NCI-H2081 (cell line): ENCODE data around the gene PSMB11.

ENCODE experiments used
- DNase-seq, 2 experiments: peaks; one replicate each; lab custom pipeline; 2025; lab: John Stamatoyannopoulos, UW

Gene PSMB11

DNA sequence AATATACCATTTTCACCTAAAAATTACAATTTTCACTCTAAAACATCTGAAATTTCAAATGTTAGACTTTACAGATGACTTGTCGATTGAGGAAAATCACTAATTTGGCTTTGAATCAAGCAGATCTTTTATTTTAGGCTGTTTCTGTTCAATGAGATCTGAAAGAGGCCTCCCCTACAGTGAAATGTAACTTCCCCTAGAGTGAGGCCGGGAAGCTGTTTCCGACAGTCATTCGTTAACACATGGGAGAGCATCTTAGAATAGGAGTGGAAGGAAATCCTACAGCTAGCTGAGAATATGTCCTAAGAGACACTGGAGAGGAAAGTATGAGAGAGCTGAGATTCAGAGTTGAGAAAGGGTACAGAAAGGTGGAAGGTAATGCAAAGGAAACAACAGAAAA is 26.4 kb upstream of the PSMB11 start:
- DNase-seq = no peak

DNA sequence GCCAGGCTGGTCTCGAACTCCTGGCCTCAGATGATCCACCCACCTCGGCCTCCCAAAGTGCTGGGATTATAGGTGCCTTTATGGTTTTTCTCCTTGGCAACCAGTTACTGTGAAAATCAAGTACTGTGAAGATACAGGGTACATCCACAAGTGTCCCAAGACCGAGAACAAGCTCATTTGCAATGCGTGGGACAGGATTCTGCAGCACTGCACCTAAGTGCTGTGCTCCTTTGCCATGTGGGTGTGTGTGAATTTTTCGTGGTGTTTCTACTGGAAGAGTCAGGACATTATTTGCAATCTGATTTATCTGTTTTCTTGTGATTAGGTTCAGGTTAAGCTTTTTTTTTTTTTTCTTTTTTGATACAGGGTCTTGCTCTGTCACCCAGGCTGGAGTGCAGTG is 24.9 kb upstream of the PSMB11 start:
- no peak for DNase-seq

DNA sequence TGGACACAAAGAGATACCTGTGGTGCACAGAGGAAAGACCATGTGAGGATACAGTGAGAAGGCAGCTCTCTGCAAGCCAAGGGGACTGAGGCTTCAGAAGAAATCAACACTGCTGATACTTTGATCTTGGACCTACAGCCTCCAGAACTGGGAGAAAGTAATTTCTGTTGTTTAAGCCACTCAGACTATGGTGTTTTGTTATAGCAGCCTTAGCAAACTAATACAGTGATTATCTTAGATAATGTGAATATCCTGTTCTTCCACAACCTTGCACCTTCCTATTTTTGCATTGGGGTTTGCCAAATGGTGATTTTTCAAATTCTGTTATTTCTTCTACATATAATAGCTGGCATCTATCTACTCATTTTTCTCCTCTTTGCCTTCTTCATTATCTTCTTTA is 23.9 kb upstream of the PSMB11 start:
- no peak for DNase-seq

DNA sequence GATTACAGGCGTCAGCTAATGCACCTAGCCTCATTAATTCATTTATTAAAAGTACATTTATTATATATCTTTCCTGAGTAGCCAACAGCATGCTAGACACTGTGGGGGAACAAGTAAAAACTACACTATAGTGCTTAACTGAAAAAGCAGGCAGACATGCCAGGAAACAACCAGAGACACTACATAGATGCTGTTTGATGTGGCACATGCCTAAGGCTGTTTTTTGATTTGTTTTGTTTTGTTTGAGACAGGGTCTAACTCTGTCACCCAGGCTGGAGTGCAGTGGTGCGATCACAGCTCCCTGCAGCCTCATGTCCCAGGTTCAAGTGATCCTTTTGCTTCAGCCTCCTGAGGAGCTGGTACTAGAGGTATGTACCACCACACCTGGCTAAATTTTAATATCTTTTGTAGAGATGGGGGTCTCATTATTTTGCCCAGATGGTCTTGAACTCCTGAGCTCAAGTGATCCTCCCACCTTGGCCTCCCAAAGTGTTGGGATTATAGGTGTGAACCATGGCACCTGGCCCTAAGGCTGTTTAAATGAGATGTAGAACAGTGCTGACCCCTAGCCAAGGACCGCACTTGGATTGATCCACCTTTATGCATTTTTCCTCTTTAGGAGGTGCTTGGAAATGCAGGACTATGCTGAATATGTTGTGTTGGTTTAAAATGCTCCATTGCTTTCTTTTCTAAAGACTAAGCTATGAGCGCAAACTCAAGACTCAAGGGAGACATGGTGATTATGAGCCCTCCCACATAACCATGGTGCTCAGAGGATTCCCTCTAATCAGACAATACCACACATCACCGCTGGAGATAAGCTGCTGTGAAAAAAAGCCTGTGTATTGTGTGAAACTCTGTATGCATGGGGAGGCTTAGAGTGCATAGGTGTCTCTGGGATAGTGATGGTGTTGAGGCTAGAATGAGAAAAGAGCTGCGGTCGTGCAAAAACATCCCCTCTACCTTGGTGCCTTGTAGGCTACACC is 21.6 kb upstream of the PSMB11 start:
- DNase-seq = no peak

DNA sequence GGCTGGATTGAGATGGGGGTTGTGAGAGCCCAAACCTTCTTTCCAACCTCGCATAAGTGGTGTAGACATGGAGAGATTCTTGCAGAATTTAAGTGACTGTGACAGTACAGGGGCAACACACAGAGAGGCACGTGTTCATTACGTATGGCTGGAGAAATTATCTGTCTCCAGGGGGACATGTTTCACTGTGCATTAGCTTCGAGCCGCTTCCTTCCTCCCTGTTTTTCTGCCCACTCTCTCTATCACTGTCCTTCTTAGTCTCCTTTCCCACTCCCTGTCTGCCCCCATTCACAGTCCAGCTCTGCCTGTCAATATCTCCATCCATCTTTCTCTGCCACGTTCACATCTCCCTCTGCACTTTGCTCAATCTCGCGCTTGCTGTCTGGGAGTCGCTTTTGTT is 20.6 kb upstream of the PSMB11 start:
- no peak for DNase-seq

DNA sequence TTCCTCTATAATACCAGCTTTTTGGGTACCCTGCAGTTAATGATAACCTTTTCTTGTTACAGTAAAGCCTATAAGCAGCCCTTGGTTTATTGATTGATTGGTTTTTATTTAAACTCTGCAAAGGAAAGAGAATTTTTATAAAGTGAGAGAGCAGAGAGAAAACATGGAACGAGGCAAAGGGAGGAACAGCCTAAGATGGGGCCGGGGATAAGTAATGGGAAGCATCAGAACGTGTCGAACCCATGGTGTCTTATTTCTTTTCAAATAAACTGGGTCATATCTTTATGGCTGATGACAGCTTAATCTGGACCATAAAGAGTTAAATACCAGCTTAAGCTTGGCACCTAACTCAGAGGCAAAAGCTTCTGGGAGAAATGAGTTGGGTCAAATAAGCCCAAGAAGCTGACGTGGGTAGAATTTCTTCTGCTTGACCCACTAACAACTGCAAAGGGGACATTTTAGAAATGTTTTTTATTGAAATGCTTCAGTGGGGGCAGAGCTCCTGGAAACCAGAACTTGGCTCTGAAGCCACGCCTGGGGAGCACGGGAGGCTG is 20.0 kb upstream of the PSMB11 start:
- no peak for DNase-seq

DNA sequence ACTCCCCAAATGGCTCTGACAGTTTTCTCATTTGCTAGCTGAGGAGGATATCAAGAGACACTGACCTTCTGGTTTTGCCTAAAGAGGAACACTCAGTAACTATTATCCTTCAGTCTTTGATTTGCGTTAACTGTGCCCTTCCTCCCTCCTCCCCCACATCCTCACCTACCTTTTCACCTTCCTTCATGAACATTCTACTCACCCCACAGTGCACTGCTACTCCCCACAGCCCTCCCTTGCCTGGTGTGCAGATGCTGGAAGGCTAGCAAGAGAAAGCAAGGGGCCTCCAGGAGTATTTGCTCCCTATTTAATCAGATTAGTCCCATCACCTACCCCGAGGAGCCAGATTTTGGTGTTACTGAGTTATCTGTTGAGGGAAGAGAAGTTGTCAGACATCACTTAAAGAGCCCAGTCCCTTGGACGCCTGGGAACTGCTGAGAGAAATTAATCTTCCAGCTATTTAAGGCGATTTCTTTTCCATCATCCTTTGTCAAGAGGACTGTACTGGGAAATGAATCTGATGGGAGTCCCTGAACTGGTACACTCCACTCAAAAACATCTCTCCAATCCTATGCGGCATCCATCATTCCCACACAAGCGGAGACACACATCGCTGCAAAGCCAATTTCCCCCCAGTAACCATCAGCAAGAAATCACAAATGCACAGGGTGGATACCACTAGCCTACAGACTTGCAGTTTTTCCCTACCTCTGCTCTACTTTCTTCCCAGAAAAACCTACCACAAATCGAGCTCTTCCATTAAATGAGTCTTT is 18.8 kb upstream of the PSMB11 start:
- no peak for DNase-seq

DNA sequence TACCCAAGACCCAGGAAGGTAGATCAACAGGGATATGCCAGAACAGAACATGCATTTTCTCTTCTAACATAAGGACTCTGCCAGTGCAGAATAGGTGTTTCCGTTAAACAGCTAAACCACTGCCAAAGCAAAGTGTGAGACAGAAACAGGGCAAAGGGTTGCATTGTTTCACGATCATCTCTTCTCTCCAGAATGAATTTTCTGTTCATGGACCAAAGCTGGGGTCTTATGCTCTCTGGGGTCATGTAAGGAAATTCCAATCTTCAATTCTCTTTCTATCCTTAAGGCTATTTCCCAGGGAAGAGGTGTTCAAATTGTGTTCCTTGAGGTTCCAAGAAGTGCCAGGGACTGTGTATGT is 18.2 kb upstream of the PSMB11 start:
- DNase-seq = no peak

DNA sequence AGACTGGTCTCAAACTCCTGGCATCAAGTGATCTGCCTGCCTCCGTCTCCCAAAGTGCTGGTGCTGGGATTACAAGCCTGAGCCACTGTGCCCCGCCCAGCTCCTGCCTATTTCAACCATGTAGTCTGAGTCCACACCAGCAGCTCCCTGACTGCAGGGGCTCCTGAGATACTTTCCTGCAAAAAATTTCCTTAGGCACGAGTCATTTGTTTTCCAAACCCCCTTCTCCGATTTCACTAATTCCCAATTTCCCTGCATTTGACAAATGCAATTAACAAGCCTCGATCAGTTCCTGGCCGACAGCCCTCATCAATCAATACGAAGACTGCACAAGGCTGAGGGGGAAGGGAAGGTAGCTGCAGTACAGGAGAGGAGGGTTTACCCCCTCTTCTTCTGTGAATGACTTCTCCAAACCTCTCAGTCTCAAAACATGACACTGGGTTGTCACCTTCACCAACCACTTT is 17.4 kb upstream of the PSMB11 start:
- DNase-seq = no peak

DNA sequence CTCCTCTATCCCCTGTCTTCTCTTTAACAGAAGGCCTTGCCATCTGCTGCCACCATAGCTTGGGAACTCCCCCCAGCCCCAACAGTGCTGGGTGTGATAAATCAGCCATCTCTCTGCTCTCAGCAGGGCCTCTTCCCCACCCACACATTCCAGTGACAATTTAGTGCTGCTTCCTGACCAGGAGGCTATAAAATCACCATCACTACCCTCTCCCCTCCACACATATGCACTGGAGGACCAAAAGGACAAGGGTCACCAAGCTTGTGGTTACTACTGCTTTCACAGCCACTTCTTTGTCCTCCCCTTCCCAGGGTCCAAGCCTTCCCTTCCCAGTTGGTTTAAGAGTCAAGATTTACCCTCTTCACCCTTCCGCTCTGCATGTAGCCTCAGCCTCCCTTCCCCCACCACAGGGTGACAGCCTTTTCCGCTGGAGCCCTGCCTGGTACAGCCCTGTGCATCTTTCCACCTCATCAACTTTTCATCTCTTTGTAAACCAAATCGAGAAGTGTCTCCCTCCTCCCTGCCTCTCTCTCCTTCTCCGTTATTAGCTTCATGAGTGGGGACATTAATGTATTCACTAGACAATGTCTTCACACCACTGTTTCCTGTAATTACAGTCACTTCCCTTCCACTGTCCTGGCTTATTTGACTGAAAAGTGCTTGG is 16.7 kb upstream of the PSMB11 start:
- no peak for DNase-seq

DNA sequence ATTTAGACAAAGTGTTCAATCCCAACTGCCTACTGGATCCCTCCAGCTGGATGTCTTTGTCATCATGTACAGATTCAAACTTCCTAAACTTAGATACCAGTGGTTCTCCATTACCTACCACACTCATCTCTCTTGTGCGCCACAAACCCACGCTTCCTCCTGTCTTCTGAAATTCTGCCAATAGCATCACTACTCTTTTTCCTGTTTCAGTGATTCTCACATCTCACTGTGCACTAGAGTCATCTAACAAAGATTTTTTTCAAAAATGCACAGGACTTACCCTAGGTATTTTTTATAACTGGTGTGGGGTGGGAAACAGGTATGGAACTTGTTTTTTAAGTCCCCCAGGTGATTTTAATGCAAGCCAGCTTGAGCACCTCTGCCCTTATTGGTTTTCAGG is 13.2 kb upstream of the PSMB11 start:
- DNase-seq = no peak

DNA sequence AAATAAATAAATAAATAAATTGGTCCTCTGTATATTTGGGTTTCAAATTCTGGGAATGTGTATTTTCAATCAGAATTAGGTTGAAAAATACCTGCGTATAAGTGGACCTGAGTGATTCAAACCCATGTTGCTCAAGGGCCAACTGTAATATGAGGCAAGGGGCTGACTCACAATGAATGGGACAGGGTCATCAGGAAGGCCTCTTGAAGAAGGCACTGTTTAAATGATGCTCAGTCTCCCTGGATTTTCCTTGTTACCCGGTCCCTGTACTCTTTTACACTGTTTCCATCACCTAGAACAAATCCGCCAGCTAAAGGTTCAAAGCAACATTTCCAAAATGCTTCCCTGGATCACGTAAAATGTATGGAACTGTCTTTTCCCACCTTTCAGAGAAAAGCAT is 11.1 kb upstream of the PSMB11 start:
- DNase-seq = no peak

DNA sequence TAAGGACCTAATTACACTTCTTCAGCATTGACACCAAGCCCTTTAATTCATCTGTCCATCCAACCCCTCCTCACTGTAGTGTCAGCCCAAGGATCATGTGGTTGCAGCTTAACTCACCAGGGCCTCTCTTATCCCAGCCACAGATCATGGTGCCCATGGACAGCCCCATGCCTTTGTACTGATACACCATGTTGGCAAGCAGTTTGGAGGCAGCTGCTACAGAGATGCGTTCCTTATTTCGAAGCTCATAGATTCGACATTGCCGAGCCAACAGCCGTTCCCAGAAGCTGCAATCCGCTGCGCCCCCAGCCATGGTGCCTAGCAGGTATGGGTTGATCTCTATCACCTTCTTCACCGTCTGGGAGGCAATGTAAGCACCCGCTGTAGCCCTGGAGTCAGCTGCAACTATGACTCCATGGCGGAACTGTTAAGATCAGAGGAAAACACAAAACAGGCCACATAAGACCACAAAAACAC is 8.7 kb upstream of the PSMB11 start:
- no peak for DNase-seq

DNA sequence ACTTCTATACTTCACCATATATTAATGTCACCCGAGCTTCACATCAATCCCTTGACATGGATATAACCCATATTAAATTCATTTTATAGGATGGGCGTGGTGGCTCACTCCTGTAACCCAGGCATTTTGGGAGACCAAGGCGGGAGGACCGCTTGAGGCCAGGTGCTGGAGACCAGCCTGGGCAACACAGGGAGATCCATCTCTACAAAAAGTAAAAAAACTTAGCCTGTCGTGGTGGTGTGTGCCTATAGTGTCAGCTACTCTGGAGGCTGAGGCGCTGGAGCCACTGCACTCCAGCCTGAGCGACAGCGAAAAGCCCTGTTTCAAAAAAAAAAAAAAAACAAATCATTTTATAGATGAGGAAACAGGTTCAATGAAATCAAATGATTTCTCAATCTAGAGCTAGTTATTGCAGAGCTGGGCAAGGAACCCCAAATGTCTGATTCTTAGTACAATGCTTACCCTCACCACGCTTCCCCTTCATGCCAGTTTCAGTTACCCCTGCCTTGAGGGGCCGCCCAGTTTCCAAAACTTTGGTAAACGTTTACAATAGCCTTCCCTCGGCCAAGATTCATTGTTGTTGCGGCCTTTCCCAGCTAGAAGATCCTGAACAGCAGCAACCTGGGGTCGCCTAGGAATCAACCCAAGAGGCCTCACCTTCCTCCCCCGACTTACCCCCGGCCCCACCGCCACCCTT is 8.1 kb upstream of the PSMB11 start:
- no peak for DNase-seq

DNA sequence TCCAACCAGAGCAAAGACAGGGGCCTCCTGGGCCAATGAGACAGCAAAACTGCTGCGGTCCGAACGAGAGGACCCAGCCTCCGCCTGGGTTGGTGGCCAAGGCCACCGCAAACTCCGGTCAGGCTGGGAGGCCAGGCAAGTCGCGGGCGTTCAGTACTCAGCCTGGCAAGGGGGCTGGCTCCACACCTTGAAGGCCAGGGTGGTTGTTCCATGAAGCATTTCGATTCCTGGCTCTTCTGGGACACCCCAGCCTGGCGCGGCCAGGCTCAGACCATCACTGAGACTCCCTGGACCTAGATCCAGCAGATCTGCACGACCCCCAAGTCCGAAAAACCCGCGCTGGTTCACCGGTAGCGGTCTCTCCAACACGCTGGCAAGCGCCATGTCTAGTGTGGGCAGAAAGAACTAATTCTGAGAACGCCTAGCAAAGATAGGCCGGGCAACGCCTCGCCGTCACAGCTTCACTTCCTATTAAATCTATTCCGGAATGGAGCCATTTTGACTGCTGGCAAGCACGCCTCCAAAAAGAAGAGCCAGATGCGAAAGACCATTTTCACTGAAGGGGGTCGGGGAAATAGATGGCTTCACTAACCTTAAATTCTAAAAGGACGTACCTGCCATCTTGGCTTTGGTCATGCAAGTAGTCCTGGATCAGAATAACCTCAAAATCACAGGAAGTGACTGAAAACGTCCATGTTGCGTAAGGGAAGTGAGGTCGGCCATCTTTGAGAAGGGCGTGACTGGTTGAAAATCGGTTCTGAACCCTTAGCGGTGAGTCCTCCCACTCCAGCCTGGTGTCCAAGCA is 7.3 kb upstream of the PSMB11 start, which contains the start of gene PSMB5:
PSMB5 (minus strand) TSS at position 403 of the 805 bp plus-strand sequence; CDS start at position 384, 19 bp downstream.
- no peak for DNase-seq

DNA sequence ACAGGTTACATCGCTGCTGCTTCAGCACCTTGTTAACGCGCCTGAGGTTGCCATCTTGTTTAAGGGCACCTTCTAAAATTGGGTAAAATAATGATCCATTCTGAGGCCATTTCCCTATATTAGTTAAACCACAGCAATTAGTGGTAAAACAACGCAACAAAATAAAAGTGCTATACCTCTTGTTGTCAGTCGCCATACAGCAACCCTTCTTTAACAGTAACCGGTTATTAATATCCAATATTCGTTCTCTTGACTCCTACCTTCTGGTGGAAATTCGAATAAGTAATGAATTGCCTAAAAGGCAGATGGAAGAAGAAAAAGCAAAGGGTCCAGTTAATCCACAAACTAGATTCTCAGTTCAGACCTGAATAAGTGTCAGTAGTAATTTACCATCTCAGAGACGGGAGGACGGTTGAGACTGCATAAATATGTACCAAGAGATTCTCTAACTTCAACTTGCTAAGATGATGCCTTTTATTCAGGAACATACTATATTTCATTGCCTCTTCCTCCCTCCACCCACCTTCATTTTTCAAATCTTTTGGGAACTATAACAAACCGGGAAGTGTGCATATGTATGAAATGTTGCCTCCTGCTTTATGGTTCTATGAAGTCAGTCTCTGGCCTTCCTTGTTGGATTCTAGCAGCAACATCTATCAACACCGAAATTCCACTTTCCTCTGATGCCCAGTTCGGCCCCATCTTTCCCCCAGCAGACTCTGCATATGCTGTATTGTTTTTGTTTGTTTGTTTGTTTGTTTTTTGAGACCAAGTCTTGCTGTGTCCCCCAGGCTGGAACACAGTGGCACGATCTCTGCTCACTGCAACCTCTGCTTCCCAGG is 6.5 kb upstream of the PSMB11 start:
- DNase-seq = no peak

DNA sequence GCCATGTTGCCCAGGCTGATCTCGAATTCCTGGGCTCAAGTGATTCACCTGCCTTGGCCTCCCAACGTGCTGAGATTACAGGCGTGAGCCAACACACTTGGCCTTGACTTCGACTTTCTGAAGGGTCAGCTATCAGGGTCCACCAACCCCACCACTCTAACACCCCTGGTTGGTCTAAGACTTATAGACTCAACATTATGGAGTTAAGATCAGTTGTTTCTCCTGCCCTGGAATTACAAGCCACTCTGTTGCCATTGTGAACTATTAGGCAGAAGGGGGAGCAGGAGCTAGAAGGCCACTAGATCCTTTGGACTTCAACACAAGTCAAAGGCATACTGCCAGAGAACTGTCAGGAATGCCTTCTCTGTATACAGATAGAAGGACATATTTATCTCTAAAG is 1.9 kb upstream of the PSMB11 start:
- no peak for DNase-seq

DNA sequence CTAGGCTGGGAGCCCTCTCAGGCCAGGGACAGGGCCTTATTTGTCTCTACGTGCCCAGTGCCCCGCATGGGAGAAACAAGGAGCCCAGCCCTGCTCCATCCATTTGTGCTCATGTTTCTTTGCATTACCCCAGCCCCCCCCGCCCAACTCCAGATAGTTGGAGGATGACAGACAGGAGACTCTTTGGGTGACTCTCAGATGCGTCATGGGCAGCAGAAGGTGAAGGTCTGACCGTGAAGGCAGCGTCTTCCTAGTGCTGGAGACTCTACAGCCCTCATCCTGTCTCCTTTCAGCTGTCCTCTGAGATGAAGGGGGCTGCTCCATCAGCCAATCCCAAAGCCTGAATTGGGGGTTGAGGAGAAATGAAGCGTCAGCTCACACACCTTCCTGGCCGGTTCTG is 283 bp upstream of the PSMB11 start:
- no peak for DNase-seq

DNA sequence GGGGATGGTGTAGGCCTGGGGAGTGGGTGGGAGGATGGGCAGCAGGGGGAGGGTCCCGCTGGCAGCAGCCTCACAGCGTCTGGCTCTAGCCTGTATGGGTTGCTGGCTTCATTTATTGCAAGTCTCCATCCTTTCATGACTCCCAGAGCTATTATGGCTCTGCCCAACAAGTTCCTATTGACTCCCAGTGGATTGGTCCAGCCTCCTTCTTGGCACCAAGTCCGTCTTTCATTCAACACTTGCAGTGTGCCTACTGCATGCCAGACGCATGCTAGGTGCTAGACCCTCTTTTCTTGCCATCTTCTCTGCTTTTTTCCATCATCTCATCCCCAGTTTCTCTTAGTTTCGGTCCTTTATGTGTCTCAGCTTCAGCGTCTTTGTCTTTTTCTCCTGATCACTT is 1.1 kb downstream of the PSMB11 start:
- DNase-seq = no peak

DNA sequence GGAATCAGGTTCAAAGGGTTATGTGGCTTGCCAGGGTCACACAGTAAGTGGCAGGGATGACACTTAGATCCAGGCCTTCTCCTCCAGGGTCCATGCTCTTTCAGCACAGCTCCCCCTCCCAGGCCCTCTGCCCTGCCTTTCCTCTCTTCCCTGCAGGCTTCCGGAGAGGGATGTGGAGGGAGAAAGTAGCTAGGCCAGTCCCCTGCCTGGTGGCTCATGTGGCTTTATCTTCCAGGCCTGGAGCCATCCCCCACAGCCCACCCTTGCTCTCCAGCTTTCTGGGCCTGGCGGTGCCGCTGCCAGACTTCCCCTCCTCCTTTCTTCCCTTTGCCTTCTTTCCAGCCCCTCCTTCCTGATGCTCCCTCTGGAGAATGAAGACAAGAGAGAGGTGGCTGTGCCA is 1.7 kb downstream of the PSMB11 start:
- DNase-seq = no peak
